A673 (cell line): ENCODE results near the gene LEMD1.

Source experiments
- EZH2 ChIP-seq: fragments of 200-600 bp; sonication (generic); IDR thresholded peaks from 2 replicates; pipeline ENCODE4 v1.6.1; 2017; ENCODE audit warnings: borderline replicate concordance, low read depth, mild to moderate bottlenecking, mixed read lengths, antibody characterized with exemption, low read length; ENCODE audit not compliant: poor library complexity, severe bottlenecking
- TF ChIP-seq, protein P1 (sequence below): fragments of 300-800, 200-600 bp; sonication (generic); conservative IDR thresholded peaks from 2 replicates; pipeline ENCODE4 v1.5.1; 2017; ENCODE audit warnings: low read depth, mild to moderate bottlenecking, antibody characterized with exemption, low read length, moderate library complexity, mixed read lengths

DNA sequence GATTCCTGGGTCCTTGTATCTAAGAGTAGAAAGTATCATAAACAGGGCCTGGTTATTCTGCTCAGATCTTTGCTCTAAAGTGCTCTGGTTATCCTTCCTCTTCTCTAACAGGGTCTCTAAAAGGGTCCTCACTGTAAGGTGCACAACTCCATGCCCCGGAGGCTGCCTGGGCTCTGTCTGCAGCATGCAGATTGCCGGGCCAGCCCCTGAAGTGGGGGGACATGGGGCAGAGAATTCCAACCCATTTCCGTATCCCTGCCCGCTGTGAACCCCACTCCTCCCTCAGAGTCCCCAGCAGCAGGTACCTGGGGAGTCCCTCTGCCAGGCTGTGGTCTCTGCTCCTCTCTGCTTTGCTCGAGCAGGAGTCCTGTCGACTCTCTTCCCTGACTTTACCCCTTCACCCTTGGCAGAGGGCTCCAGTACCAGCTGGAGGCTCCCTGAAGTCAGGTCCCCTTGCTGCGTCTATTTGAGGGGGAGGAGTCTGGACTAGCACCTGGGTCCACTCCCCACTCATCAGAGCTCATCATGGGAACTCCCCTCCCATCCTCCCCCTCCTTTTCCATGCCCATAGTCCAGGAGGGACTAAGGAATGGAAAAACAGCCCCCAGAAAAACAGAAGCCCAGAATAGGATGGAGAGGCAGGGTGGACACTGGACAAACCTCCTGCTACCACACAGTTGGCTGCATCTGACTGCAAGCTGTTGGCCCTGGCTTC, 21.9 kb upstream of the LEMD1 start:
- no peak for TF ChIP-seq EZH2
- TF ChIP-seq, protein P1, sequence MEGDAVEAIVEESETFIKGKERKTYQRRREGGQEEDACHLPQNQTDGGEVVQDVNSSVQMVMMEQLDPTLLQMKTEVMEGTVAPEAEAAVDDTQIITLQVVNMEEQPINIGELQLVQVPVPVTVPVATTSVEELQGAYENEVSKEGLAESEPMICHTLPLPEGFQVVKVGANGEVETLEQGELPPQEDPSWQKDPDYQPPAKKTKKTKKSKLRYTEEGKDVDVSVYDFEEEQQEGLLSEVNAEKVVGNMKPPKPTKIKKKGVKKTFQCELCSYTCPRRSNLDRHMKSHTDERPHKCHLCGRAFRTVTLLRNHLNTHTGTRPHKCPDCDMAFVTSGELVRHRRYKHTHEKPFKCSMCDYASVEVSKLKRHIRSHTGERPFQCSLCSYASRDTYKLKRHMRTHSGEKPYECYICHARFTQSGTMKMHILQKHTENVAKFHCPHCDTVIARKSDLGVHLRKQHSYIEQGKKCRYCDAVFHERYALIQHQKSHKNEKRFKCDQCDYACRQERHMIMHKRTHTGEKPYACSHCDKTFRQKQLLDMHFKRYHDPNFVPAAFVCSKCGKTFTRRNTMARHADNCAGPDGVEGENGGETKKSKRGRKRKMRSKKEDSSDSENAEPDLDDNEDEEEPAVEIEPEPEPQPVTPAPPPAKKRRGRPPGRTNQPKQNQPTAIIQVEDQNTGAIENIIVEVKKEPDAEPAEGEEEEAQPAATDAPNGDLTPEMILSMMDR = no peak
